NCI-H82 treated with DMSO at 0.1 percent for 48 hours (cell line): Measurements from ENCODE around the gene C10orf71.

Experiments used
- DNase-seq: peaks from one replicate; lab custom pipeline; 2025; ENCODE audit not compliant: unreplicated experiment; lab: John Stamatoyannopoulos, UW

The C10orf71 gene

GRCh38 chr10:49359349-49360270 is 60.6 kb downstream of the C10orf71 start:
- DNase-seq, result no peak

DNA sequence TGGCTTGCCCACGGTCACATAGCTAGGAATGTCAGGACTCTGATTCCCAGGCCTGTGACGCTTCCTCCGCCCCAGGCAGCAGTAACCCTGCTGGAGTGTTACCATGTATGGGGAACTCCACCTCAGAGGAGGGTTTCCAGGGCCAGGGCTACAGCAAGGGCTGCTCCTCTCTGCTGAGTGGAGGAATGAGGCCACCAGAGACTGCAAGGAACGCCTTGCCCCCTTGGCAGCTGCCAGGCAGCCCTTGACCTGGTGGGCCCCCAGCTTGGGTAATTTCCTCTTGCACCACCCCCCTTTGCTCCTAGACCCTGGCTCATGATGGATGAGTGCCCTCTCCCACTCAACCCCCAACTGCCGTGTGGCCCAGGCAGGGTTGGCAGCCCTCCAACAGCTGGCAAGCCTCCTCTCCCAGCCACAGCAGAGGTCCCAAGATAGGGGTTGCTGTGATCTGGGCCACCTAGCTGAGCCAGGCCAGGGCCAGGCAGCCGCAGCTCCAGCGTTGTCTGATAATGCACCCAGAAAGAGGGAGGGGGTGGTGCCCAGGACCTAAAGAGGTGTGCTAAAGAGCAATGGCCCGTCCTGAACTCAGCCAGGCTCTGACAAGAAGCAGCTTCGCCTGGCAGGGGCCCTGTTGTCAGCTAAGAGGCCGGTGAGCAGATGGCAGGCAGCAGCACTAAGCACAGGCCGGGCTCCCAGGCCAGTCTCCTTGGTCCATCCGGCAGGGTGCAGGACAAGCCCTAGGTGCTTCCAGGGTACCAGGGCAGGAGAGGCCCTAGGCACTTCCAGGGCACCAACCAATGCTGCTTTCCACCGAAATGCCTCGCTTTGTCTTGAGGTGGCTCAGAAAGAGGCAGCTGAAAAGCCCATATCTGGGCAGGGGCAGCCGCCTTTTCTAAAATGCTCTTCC is 61.6 kb downstream of the C10orf71 start:
- no peak for DNase-seq

- no peak for DNase-seq
Observed at GRCh38 chr10:49361178-49361554, 62.2 kb downstream of the C10orf71 start.

DNA sequence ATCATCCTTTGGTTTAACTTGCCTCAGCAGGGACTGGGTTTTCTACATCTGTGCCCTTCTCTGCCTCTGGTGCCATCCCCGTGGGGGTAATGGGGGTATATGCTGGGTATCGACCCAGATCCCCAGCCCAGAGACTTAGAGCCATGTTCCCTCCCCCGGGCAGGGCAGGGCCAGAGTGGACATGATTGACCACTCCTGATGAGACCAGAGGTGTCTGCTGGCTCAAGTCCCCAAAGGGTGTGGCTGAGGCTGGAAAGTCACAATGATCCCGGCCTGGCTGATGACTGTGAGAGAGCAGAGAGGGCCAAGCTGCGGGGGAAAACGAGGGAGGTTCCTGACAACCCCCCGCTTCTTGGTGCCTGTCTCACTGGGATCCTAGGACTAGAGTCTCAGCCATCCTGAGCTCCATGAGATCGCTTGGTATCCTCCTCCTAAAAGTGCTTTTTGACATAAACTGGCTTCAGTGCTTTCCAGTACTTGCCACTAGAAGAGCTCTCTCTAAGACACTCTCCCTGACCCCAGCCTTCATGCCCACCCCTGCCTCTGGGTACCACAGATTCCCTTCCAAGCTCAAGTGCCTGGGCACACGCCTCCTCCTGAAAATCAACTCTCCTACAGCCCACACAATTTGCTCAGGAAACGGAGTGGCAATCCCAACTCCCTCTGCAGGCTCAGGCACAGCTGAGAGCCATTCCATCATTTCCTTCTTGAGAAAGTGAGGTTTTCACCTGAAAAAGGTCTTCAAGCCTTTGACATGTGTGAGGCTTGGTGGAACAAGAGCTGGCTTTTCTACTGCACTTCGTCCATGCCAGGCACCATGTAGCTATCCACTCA is 63.0 kb downstream of the C10orf71 start:
- DNase-seq, result no peak

DNA sequence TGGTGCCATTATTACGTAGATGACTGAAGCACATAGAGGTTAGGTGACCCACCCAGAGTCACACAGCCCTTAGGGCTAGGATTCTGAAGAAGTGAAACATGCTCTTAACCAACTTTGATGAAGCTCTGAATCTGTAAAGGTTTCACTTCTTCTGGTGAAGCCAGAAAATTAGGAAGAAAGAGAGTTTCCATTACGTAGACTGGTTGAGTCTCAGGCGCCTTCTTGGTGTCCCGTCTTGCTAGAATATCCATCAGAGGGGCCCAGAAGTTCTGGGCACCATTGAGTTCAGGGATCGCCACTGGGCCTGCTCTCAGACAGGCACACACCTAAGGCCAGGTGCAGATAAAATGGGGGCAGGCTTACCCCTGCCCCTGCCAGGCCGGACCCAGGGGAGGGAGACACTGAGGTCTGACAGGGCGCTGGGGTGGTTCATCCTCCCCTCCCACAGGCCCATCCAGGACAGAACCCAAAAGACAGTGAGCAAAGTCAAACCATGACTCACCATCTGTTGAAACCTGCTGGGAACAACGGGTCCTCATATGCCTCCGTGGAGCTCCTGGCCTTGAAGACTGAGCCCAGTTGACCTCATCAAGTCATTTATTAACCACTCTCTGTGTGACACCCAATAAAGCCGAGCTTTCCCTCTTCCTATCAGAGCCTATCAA is 63.8 kb downstream of the C10orf71 start:
- DNase-seq, result no peak

- DNase-seq, result no peak
Observed at GRCh38 chr10:49363309-49364031, 64.5 kb downstream of the C10orf71 start.

- DNase-seq, result no peak
Observed at GRCh38 chr10:49364051-49364450, 65.1 kb downstream of the C10orf71 start.

DNA sequence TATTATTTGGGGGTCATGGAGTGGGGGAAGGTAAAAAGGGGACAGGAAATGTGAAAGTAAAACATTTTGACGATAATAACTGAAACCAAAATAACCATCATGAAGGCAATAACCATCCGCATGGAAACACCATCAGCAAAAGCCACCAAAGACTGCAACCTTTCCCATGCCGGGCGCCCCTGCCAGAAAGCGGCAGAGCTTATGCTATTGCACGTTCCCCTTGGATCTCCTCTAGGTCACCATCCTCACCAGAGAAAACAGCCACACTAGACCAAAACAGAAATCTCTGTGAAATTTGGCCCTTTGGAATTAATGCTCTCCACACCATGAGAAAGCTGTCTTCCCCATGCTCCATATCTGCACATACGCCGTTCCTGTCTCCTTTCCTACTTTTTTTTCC is 65.8 kb downstream of the C10orf71 start:
- no peak for DNase-seq

- no peak for DNase-seq
Observed at GRCh38 chr10:49365275-49365674, 66.3 kb downstream of the C10orf71 start.

DNA sequence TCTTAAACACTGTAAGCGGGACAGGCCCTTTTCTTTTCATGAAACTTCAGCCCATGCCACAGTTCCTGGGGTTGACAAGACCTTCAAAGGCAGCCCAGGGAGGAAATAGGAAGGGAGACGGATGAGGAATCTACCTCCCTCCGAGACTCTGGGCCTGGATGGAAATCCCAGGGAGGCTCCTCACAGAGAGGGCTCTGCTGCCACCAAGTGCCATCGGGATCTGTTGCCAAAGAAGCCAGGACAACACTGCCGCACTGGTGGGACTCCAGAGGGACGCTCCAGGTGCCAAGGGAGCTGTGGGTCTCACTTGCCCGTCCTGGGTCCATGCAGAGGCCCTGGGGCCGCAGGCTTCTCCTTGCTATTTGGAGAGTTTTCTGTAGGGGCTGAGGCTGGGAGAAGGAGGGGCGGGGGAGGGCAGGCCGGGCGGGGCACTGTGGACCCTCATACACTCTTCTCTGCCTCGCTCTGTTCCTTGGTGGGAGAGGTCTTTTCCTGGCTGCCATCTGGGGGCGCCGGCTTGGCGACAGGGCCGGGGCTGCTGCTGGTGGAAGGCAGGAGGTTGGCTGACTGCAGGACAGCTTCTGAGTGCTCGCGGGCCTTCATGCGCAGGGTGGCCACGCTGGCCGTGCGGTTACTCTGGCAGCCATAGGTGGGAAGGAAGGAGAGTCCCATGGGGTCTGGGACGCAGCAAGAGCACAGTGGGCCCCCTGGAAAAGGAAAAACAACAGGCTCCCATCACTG is 66.9 kb downstream of the C10orf71 start:
- no peak for DNase-seq

DNA sequence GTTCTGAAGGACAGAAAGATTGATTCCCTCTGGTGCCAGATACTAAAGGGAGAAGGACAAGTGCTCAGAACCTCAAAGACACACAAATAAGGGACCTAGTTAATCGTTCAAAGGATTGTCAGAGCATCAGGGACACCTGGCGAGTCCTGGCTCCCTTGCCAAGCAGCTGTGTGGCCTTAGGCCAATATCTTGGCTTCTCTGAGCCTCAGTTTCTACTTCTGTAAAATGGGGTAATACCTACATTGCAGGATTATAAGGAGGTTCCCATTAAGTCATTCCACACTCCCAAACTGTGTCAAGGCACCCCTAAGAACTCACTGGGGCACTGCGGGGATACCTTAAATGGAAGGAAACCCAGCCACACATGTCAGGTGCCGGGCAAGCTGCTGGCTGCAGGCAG is 67.5 kb downstream of the C10orf71 start:
- no peak for DNase-seq

- no peak for DNase-seq
Observed at GRCh38 chr10:49367600-49367999, 68.6 kb downstream of the C10orf71 start.

- no peak for DNase-seq
Observed at GRCh38 chr10:49368256-49368655, 69.3 kb downstream of the C10orf71 start.

DNA sequence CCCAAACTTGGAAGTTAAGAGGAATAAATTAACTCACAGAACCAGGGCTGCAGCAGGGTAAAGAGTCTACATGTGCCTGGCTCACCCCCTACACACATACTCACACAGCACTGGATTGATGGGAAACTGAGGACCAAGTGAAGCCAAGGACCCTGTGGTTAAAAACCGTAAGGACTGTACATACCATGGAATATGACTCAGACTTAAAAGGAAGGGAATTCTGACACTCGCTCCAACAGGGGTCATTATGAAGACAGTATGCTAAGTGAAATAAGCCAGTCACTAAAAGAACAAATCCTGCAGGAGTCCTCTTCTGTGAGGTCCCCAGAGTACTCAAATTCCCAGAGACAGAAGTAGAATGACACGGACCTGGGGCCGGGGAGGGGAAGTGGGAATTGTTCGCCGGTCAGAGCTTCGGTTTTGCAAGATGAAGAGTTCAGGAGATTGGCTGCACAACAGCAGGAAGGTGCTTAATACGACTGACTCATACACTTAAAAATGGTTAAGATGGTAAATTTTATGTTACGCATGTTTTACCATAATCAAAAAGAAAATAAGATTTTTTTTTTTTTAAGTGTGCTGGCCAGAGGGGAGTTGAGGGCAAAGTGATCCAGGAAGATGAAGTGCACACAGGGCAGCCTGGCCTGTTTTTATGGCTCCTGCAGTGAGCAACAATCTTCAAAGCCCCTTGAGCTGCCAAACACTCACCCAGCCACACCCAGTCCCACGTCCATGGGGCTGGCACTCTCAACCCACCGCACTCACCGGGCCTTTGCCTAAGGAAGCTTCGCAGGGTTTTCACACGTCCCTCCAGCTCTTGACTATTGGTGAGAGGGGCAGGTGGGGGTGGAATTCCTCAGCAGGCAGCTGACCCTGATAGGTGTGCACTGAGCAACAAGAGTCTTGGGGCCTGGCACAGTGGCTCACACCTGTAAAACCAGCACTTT is 70.5 kb downstream of the C10orf71 start:
- no peak for DNase-seq

- DNase-seq, result no peak
Observed at GRCh38 chr10:49370326-49371100, 71.5 kb downstream of the C10orf71 start.

DNA sequence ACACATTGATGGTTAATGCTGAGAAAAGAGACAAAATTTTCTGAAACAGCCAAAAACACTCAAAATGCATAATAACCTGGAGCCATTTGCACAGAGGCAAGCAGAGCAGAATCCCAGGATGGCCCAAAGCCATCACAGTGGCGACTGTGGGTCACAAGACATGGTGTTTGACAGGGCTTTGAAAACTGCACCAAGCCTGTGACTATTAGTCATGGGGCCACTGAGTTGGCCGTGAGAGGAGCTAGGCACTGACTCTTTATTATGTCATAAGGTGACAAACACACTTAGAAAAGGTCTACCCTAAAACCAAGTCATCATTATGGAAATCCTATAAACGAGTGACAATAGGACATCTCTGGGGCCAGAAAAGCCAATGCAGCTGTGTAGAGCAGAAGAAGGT is 73.0 kb downstream of the C10orf71 start:
- DNase-seq, result no peak

- DNase-seq, result no peak
Observed at GRCh38 chr10:49373361-49373760, 74.4 kb downstream of the C10orf71 start.
